ENCODE measurements around the gene GLB1L3.

The GLB1L3 gene

DNA sequence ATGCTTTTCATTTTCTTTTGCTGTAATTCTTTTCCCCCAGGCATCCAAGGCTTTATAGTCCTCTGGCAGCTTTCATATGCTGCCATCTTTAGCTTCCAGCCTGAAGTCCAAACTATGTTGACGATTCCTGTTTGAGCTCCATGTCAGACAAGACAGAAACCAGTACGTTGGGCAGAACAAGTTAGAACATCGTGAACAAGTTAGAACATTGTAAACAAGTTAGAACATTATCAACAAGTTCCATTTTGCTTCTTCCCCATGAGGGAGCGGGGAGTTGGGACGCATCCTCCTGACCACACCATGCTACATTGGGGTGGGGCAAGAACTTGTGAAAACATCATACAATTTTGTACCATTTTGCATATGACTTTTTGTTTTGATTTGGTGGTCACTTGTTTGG is 79.5 kb downstream of the GLB1L3 start:
- TF ChIP-seq, protein P1, sequence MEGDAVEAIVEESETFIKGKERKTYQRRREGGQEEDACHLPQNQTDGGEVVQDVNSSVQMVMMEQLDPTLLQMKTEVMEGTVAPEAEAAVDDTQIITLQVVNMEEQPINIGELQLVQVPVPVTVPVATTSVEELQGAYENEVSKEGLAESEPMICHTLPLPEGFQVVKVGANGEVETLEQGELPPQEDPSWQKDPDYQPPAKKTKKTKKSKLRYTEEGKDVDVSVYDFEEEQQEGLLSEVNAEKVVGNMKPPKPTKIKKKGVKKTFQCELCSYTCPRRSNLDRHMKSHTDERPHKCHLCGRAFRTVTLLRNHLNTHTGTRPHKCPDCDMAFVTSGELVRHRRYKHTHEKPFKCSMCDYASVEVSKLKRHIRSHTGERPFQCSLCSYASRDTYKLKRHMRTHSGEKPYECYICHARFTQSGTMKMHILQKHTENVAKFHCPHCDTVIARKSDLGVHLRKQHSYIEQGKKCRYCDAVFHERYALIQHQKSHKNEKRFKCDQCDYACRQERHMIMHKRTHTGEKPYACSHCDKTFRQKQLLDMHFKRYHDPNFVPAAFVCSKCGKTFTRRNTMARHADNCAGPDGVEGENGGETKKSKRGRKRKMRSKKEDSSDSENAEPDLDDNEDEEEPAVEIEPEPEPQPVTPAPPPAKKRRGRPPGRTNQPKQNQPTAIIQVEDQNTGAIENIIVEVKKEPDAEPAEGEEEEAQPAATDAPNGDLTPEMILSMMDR (IDR thresholded peaks at IDR 0.05) = no peak

- TF ChIP-seq, protein P1 (IDR thresholded peaks at IDR 0.05) = no peak
Measured at GRCh38 chr11:134356656-134357544, 80.7 kb downstream of the GLB1L3 start.

- TF ChIP-seq, protein P1 (IDR thresholded peaks at IDR 0.05) = no peak
Measured at GRCh38 chr11:134357545-134357839, 81.3 kb downstream of the GLB1L3 start.

DNA sequence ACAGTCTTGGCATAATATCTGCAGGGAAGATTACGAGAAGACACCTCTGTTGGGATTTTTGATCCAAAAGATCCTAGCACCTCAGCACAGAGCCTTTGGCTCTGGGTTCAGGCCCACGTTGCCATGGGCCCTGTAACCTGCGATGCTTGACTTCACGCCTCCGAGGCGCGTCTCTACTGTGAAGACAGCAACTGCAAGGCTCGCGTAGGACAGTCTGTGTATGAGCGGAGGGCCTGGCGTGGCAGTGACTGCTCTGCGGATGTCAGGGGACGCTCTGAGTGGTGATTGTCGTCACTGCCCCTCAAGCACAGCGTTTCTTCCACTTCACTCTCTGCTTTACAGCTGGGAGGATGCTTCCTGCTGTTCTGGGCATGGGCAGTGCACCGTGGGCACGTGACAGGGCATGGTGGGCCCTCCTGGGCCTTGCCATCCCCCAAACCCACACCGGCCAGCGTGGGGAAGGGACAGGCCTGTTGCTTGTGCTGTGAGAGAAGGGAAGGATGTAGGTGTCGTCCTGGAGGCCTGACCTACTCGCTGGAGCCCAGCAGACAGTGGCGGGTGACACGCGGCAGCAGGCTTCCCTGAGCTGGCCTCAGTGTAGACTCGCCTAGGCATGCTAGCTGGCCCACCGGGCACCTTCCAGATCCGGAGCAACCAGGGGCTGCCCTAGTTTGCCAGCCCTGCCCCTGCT is 82.1 kb downstream of the GLB1L3 start:
- TF ChIP-seq, protein P1 (IDR thresholded peaks at IDR 0.05) = no peak

- TF ChIP-seq, protein P1 (IDR thresholded peaks at IDR 0.05) = no peak
Measured at GRCh38 chr11:134358856-134359490, 82.8 kb downstream of the GLB1L3 start.

- TF ChIP-seq, protein P1 (IDR thresholded peaks at IDR 0.05) = no peak
Measured at GRCh38 chr11:134359646-134360045, 83.5 kb downstream of the GLB1L3 start.

DNA sequence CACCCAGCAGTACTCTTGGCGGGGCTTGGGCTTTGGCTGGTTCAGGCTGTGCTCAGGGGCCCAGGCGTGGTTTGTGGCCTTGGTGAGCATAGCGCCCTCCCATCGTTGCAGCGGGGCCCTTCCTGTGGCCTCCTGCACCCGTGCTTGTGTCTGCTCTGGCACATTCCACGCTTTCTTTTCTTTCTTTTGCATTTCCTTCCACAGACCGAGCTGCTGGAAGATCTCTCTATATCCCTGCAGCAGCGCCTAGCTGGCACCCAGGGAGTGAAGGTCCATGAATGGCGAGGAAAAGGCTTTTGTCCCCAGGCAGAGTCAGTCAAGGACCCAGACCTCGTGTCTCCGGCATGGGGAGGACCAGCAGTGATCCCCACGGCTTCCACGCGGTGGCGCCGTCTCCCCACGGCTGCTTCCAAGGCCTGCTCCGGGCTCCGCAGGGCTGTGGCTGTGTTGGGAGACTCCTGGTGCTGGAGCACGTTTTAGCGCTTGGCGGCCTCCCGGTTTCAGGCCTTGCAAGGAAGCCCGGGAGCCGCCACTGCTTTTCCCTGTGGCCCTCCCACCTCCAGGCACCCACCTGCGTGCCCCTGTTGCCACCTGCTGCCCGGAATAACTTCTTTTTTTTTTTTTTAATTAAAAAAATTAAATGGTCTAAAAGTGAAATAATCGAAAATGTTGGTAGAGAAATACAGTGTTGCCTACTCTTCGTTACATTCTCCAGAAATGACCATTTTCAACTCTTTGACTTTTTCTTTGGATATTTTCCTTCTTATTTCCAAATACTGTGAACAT is 84.1 kb downstream of the GLB1L3 start:
- TF ChIP-seq, protein P1 (IDR thresholded peaks at IDR 0.05) = peak; percentile 91

All from LNCAP (cell line).